Gastroesophageal sphincter (tissue), 3 donors: Measurements from ENCODE around the gene LDAH.
A peak's percentile ranks its signal among the peaks of the same experiment; 100 is the strongest.

Source experiments
- EP300 ChIP-seq: sonication (generic); formaldehyde crosslinking; IDR thresholded peaks from one replicate; pipeline ENCODE4 v1.6.1; 2017; ENCODE audit warnings: antibody characterized with exemption, mild to moderate bottlenecking
- POLR2A ChIP-seq, 2 donors: fragments of 450-650 bp; IDR thresholded peaks; one replicate each; pipeline ENCODE4 v1.6.1; 2017; ENCODE audit warnings: antibody characterized with exemption in 2 of 2, mild to moderate bottlenecking in 2 of 2, moderate library complexity in 1 of 2
- POLR2AphosphoS5 ChIP-seq: sonication (generic); formaldehyde crosslinking; IDR thresholded peaks from one replicate; pipeline ENCODE4 v1.6.1; 2017; ENCODE audit warnings: antibody characterized with exemption
- TF ChIP-seq, protein P1 (sequence below), 4 experiments: fragments of 200-600 bp in 2 of 4; fragments of 450-650 bp in 2 of 4; sonication (generic) in 1 of 4; IDR thresholded peaks; one replicate each; pipeline ENCODE4 v1.5.1; 2017 to 2019; ENCODE audit warnings: antibody characterized with exemption in 4 of 4, mild to moderate bottlenecking in 2 of 4, moderate library complexity in 2 of 4

DNA sequence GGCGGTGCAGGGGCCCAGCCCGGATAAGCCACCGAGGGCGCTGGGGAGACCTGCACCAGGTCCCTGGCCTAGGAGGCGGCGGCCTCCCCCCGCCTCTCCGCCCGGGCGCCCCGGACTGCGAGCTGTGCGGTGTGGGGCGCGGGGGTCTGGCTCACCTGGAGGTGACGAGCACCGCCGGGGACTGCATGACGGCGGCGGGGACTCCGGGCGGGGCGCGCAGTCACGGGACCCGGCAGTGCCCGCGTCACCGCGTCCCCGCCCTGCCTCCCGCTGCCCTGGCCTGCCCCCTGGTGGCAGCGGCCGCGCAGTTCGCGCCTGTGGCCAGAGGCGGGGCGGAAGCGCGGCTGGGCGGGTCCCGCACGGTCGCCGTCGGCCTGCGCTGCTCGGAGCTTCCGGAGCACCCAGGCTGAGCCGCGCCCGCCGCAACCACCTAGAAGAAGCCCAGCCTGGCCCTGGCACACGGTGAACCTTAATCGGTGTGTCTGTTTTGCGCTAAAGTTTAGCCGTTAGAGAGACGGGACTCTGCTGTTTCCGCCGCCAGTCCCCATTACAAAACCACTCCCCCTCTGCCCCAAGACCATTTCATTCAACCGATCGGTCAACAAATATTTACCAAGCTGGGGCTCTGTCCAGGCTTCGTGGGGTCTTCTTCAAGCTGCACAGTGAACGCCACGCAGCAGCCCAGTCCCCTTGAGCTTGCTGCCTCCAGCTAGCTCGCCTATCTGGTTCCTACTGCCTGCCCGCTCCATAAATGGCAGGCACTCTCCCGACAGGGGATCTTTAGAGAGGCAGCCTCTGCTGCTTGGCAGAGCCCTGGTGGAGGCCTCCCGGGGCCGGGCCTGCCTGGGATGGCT, 171.8 kb downstream of the LDAH start, which contains the start of gene HS1BP3:
- peak; percentile 89 for TF ChIP-seq POLR2AphosphoS5
- peak; percentile 91 to 94 for TF ChIP-seq POLR2A (IDR thresholded peaks at IDR 0.05)
- TF ChIP-seq, protein P1, sequence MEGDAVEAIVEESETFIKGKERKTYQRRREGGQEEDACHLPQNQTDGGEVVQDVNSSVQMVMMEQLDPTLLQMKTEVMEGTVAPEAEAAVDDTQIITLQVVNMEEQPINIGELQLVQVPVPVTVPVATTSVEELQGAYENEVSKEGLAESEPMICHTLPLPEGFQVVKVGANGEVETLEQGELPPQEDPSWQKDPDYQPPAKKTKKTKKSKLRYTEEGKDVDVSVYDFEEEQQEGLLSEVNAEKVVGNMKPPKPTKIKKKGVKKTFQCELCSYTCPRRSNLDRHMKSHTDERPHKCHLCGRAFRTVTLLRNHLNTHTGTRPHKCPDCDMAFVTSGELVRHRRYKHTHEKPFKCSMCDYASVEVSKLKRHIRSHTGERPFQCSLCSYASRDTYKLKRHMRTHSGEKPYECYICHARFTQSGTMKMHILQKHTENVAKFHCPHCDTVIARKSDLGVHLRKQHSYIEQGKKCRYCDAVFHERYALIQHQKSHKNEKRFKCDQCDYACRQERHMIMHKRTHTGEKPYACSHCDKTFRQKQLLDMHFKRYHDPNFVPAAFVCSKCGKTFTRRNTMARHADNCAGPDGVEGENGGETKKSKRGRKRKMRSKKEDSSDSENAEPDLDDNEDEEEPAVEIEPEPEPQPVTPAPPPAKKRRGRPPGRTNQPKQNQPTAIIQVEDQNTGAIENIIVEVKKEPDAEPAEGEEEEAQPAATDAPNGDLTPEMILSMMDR (IDR thresholded peaks at IDR 0.05), result peak in 3 of 4 experiments; percentile 97 to 99 (median 99)
- no peak for TF ChIP-seq EP300
